Measurements from ENCODE around the gene BTBD9. TPM values are rescaled to one million over a fixed set of nuclear protein-coding genes. Genes with fewer than 3 reads are reported as not detected.

BTBD9 gene
- total and polyA plus RNA-seq, 2 donors, result 2.9 to 4.2 TPM

GRCh38 chr6:38262026-38262425, 377.7 kb downstream of the BTBD9 start:
- 35% methylated on average over 1 of the region's 1 CpG for WGBS
- Histone ChIP-seq H3K27ac (ENCODE audit: low read depth in 1 of 2, low read length in 1 of 2) (no peak overlapping the region), H3K9me3 (ENCODE audit: control insufficient read depth in 2 of 2, insufficient read depth in 1 of 2, low read length in 1 of 2) (no peaks in the 10 kb centered on the region), H3K27me3 (ENCODE audit: control insufficient read depth in 2 of 2, insufficient read depth in 1 of 2, low read length in 1 of 2) (no peaks in the 10 kb centered on the region), H3K36me3 (ENCODE audit: control insufficient read depth in 2 of 2, insufficient read depth in 2 of 2, low read length in 1 of 2) (no peaks in the 10 kb centered on the region), H3K4me1 (ENCODE audit: control insufficient read depth in 2 of 2, insufficient read depth in 2 of 2, low read length in 2 of 2) (no peaks in the 10 kb centered on the region), H3K4me3 (ENCODE audit: low read length in 2 of 2) (no peak overlapping the region)
- DNase-seq (ENCODE audit: low read depth in 6 of 9, low spot score in 9 of 9), result no peak

DNA sequence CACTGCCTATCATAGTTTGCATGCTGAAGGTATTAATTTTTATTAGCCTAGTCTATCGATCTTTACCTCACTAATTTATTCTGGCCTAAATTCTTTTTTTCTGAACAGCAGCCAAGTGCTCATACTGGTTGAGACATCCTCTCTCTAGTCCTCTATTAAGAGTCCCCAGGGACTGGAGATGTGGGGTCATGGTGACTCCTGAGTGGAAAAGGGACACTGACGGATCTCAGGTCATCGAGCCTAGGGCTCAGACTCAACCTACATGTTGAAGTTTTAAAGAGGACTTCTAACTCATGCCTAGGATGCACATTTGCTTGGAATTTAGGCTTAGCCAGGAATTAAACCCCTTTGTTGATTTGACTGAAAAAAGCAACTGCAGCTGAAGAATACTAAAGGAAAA, 378.1 kb downstream of the BTBD9 start:
- over 99% methylated on average over 3 of the region's 3 CpGs for WGBS
- Histone ChIP-seq H3K4me1 (ENCODE audit: control insufficient read depth in 2 of 2, insufficient read depth in 2 of 2, low read length in 2 of 2) (no peaks in the 10 kb centered on the region), H3K27ac (ENCODE audit: low read depth in 1 of 2, low read length in 1 of 2) (no peak overlapping the region), H3K4me3 (ENCODE audit: low read length in 2 of 2) (no peak overlapping the region), H3K27me3 (ENCODE audit: control insufficient read depth in 2 of 2, insufficient read depth in 1 of 2, low read length in 1 of 2) (no peaks in the 10 kb centered on the region), H3K36me3 (ENCODE audit: control insufficient read depth in 2 of 2, insufficient read depth in 2 of 2, low read length in 1 of 2) (no peaks in the 10 kb centered on the region), H3K9me3 (ENCODE audit: control insufficient read depth in 2 of 2, insufficient read depth in 1 of 2, low read length in 1 of 2) (no peaks in the 10 kb centered on the region)
- no peak for DNase-seq (ENCODE audit: low read depth in 6 of 9, low spot score in 9 of 9)

GRCh38 chr6:38259736-38260135, 380.0 kb downstream of the BTBD9 start:
- Histone ChIP-seq H3K27ac (ENCODE audit: low read depth in 1 of 2, low read length in 1 of 2) (no peak overlapping the region), H3K4me1 (ENCODE audit: control insufficient read depth in 2 of 2, insufficient read depth in 2 of 2, low read length in 2 of 2) (no peaks in the 10 kb centered on the region)
- WGBS, result 70% methylated on average over 2 of the region's 2 CpGs

DNA sequence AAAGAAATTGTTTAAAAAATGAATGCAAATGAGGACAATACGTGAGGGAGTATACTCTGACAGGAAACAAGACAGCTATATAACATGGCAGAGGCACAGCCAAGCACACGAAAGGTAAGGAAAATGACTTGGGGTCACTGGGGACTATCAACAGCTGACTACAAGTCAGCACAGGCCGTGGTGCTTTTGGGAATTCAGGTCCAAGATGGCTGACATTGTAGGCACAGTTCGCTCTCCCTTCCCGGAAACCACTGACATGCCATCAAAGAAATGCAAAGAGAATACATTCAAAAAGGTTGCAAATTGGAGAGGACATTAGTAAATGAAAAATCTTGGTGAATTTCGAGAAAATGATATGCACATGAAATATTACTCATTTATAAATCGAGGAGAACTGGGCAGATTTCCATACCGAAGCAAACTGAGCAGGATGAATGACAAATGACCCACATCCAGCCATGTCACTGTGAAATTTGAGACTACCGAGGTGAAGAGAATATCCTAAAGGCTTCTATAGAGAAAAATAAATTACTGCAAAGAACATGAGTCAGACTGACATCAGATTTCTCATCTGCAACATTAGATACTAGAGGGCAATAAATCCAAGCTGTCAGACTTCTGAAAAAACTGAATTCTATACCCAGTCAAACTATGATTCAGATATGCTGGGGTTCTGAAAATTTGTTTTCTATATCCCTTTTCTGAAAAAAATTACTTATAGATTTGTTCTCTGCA, 391.1 kb downstream of the BTBD9 start:
- no peak for DNase-seq (ENCODE audit: low read depth in 6 of 9, low spot score in 9 of 9)
- H3K27ac ChIP-seq (ENCODE audit: low read depth in 1 of 2, low read length in 1 of 2), result no peak overlapping the region
- H3K4me1 ChIP-seq (ENCODE audit: control insufficient read depth in 2 of 2, insufficient read depth in 2 of 2, low read length in 2 of 2), result no peaks in the 10 kb centered on the region
- no peaks in the 10 kb centered on the region for H3K36me3 ChIP-seq (ENCODE audit: control insufficient read depth in 2 of 2, insufficient read depth in 2 of 2, low read length in 1 of 2)
- H3K4me3 ChIP-seq (ENCODE audit: low read length in 2 of 2), result no peak overlapping the region
- H3K9me3 ChIP-seq (ENCODE audit: control insufficient read depth in 2 of 2, insufficient read depth in 1 of 2, low read length in 1 of 2), result no peaks in the 10 kb centered on the region
- 95% methylated on average over 9 of the region's 9 CpGs for WGBS
- H3K27me3 ChIP-seq (ENCODE audit: control insufficient read depth in 2 of 2, insufficient read depth in 1 of 2, low read length in 1 of 2), result no peaks in the 10 kb centered on the region

More at GRCh38 chr6:38259736-38260135, 380.0 kb downstream of the BTBD9 start:
- DNase-seq (ENCODE audit: low read depth in 6 of 9, low spot score in 9 of 9), result no peak
- Histone ChIP-seq H3K36me3 (ENCODE audit: control insufficient read depth in 2 of 2, insufficient read depth in 2 of 2, low read length in 1 of 2) (peaks cover 0 to 3% of the 10 kb centered on the region in 2 donors), H3K27me3 (ENCODE audit: control insufficient read depth in 2 of 2, insufficient read depth in 1 of 2, low read length in 1 of 2) (no peaks in the 10 kb centered on the region), H3K4me3 (ENCODE audit: low read length in 2 of 2) (no peak overlapping the region), H3K9me3 (ENCODE audit: control insufficient read depth in 2 of 2, insufficient read depth in 1 of 2, low read length in 1 of 2) (no peaks in the 10 kb centered on the region)

GRCh38 chr6:38245295-38245694, 394.4 kb downstream of the BTBD9 start:
- Histone ChIP-seq H3K36me3 (ENCODE audit: control insufficient read depth in 2 of 2, insufficient read depth in 2 of 2, low read length in 1 of 2) (no peaks in the 10 kb centered on the region), H3K4me3 (ENCODE audit: low read length in 2 of 2) (no peak overlapping the region), H3K4me1 (ENCODE audit: control insufficient read depth in 2 of 2, insufficient read depth in 2 of 2, low read length in 2 of 2) (no peaks in the 10 kb centered on the region), H3K27ac (ENCODE audit: low read depth in 1 of 2, low read length in 1 of 2) (no peak overlapping the region), H3K9me3 (ENCODE audit: control insufficient read depth in 2 of 2, insufficient read depth in 1 of 2, low read length in 1 of 2) (no peaks in the 10 kb centered on the region), H3K27me3 (ENCODE audit: control insufficient read depth in 2 of 2, insufficient read depth in 1 of 2, low read length in 1 of 2) (no peaks in the 10 kb centered on the region)
- no peak for DNase-seq (ENCODE audit: low read depth in 6 of 9, low spot score in 9 of 9)
- 99% methylated on average over 3 of the region's 3 CpGs for WGBS

- H3K27ac ChIP-seq (ENCODE audit: low read depth in 1 of 2, low read length in 1 of 2), result no peak overlapping the region
- no peaks in the 10 kb centered on the region for H3K4me1 ChIP-seq (ENCODE audit: control insufficient read depth in 2 of 2, insufficient read depth in 2 of 2, low read length in 2 of 2)
- no peak overlapping the region for H3K4me3 ChIP-seq (ENCODE audit: low read length in 2 of 2)
- H3K36me3 ChIP-seq (ENCODE audit: control insufficient read depth in 2 of 2, insufficient read depth in 2 of 2, low read length in 1 of 2), result no peaks in the 10 kb centered on the region
- no peaks in the 10 kb centered on the region for H3K27me3 ChIP-seq (ENCODE audit: control insufficient read depth in 2 of 2, insufficient read depth in 1 of 2, low read length in 1 of 2)
- 98% methylated on average over 3 of the region's 3 CpGs for WGBS
- no peaks in the 10 kb centered on the region for H3K9me3 ChIP-seq (ENCODE audit: control insufficient read depth in 2 of 2, insufficient read depth in 1 of 2, low read length in 1 of 2)
- DNase-seq (ENCODE audit: low read depth in 6 of 9, low spot score in 9 of 9), result no peak
Measured at GRCh38 chr6:38244869-38245268, 394.9 kb downstream of the BTBD9 start.

DNA sequence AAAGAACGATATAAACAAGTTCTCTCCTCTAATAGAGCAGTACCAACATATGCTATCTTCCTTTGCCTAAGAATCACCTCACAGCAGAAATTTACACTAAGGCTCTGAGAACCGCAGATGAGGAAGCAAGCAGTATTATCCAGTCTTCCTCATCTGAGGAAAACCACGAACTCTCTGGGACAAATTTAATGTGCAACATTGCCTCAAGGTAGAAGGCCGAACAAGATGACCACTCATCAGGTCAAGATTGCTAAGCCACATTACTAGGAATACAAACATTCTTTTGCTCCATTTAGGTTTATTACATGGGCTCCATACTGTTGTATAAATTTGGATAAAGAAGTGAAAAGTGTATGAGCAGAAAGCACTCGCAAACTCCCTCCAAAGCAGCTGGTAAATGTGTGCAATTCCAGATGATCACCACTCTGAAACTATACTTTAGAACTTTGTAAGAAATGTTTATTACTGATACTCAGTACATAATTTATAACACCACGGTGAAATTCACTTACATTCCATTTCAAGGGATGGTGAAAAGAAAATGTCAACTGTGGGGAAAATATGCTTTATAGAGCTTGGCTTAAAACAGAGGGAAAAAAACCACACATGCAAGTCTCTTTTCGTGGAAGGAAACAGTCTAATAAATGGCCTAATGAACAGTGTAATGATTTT, 398.4 kb downstream of the BTBD9 start:
- no peaks in the 10 kb centered on the region for H3K27me3 ChIP-seq (ENCODE audit: control insufficient read depth in 2 of 2, insufficient read depth in 1 of 2, low read length in 1 of 2)
- H3K4me1 ChIP-seq (ENCODE audit: control insufficient read depth in 2 of 2, insufficient read depth in 2 of 2, low read length in 2 of 2), result no peaks in the 10 kb centered on the region
- WGBS, result 93% methylated on average over 7 of the region's 7 CpGs
- H3K9me3 ChIP-seq (ENCODE audit: control insufficient read depth in 2 of 2, insufficient read depth in 1 of 2, low read length in 1 of 2), result no peaks in the 10 kb centered on the region
- DNase-seq (ENCODE audit: low read depth in 6 of 9, low spot score in 9 of 9), result no peak
- no peak overlapping the region for H3K4me3 ChIP-seq (ENCODE audit: low read length in 2 of 2)
- no peaks in the 10 kb centered on the region for H3K36me3 ChIP-seq (ENCODE audit: control insufficient read depth in 2 of 2, insufficient read depth in 2 of 2, low read length in 1 of 2)
- no peak overlapping the region for H3K27ac ChIP-seq (ENCODE audit: low read depth in 1 of 2, low read length in 1 of 2)

DNA sequence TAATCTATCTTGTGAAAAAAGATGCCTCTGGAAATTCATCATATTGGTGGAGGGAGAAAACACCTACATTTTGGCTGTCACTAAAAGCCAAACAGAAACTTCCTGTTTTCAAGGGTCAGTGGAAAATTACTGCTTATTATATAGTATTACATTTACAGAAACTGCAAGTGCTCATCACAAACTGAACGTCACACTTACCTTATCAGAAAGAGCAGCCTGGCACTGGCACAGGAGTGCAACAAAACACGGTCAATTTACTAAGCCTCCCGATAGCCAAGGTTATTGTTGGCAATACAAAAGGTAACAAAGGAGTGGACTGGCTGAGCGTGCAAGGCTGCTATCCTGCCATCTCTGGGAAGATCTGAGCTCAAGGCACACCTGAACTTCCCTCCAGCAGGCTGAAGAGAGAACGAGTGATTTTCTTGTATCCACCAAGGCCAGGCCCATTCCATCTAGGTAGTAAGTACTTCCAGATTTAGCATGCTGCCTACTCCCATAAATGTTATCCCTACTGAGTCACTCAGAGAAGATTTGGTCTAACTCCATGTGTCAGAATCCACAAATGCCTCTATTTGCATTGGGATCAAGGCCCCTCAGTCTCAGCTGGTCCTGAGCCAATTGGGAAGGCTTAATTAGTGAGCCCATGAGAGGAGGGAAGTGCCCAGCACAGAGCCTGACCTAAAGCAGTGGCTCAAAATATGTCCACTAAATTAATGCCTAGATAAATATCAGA, 399.8 kb downstream of the BTBD9 start:
- Histone ChIP-seq H3K36me3 (ENCODE audit: control insufficient read depth in 2 of 2, insufficient read depth in 2 of 2, low read length in 1 of 2) (no peaks in the 10 kb centered on the region), H3K9me3 (ENCODE audit: control insufficient read depth in 2 of 2, insufficient read depth in 1 of 2, low read length in 1 of 2) (no peaks in the 10 kb centered on the region), H3K27me3 (ENCODE audit: control insufficient read depth in 2 of 2, insufficient read depth in 1 of 2, low read length in 1 of 2) (no peaks in the 10 kb centered on the region), H3K4me3 (ENCODE audit: low read length in 2 of 2) (no peak overlapping the region), H3K4me1 (ENCODE audit: control insufficient read depth in 2 of 2, insufficient read depth in 2 of 2, low read length in 2 of 2) (no peaks in the 10 kb centered on the region), H3K27ac (ENCODE audit: low read depth in 1 of 2, low read length in 1 of 2) (no peak overlapping the region)
- no peak for DNase-seq (ENCODE audit: low read depth in 6 of 9, low spot score in 9 of 9)
- WGBS, result 90% methylated on average over 5 of the region's 5 CpGs

DNA sequence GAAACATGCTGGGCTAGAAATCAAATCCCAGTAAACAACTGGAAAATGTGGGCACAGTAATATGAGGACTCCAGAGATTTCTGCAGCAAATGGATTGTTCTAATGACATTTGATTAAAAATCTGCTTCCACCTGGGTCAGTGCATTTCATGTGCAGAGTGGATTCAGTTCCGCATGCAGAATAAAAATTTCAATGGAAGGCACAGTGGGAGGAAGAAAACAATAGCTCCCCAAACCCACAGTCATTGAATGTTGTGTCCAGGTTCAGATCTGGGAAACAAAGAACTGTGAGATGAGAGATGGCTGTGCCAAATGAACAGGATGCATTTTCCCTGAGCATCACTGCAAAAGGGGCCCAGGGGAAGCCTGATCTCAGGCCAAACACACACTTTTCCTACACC, 403.1 kb downstream of the BTBD9 start:
- Histone ChIP-seq H3K27ac (ENCODE audit: low read depth in 1 of 2, low read length in 1 of 2) (no peak overlapping the region), H3K36me3 (ENCODE audit: control insufficient read depth in 2 of 2, insufficient read depth in 2 of 2, low read length in 1 of 2) (no peaks in the 10 kb centered on the region), H3K4me1 (ENCODE audit: control insufficient read depth in 2 of 2, insufficient read depth in 2 of 2, low read length in 2 of 2) (no peaks in the 10 kb centered on the region), H3K9me3 (ENCODE audit: control insufficient read depth in 2 of 2, insufficient read depth in 1 of 2, low read length in 1 of 2) (no peaks in the 10 kb centered on the region), H3K4me3 (ENCODE audit: low read length in 2 of 2) (no peak overlapping the region), H3K27me3 (ENCODE audit: control insufficient read depth in 2 of 2, insufficient read depth in 1 of 2, low read length in 1 of 2) (no peaks in the 10 kb centered on the region)
- WGBS, result 100% methylated on average over 1 of the region's 1 CpG
- no peak for DNase-seq (ENCODE audit: low read depth in 6 of 9, low spot score in 9 of 9)

Data from thymus (tissue), 11 donors.